Endothelial cell of umbilical vein (primary cell): Measurements from ENCODE around the gene SCYGR4. TPM values are rescaled to one million over a fixed set of nuclear protein-coding genes. Genes with fewer than 3 reads are reported as not detected.

Experiments used
- BruUV-seq: library from RNA; stranded (reverse); fragments of 400-500 nt; replicated peaks from 2 replicates; lab custom pipeline; 2021; lab: Mats Ljungman, UMichigan
- CTCF ChIA-PET: fragments of 300-600, 350-600 bp; sonication (Branson Sonifier 250); formaldehyde crosslinking; loops from one replicate; lab custom pipeline; 2021; ENCODE audit warnings: antibody characterized with exemption, inconsistent platforms; lab: Charles Lee
- POLR2A ChIA-PET: fragments of 300-600, 350-600 bp; sonication (Branson Sonifier 250); formaldehyde crosslinking; loops from one replicate; lab custom pipeline; 2021; ENCODE audit warnings: antibody characterized with exemption, inconsistent platforms; lab: Charles Lee
- DNase-seq: peaks from one replicate; pipeline ENCODE4 v3.0.0-alpha.2; 2011; ENCODE audit warnings: low read depth, low spot score
- FAIRE-seq: peaks from 2 replicates; lab custom pipeline; 2011; peaks lifted over from hg19 to GRCh38; lab: Jason Lieb, UNC
- H2AFZ ChIP-seq: 2 replicates; pipeline ENCODE4 v1.6.0; 2012; ENCODE audit warnings: low read depth, low read length, control low read depth, inconsistent platforms
- H3K27ac ChIP-seq: 2 replicates; pipeline ENCODE4 v1.5.1; 2011; ENCODE audit warnings: low read depth, mild to moderate bottlenecking, control low read depth, low read length, moderate library complexity; ENCODE audit not compliant: insufficient read depth
- H3K27me3 ChIP-seq, 2 experiments: 2 replicates each; pipeline versions ENCODE4 v1.6.0 to v1.6.1; 2011; ENCODE audit warnings: low read length in 2 of 2, mixed read lengths in 1 of 2; ENCODE audit not compliant: control insufficient read depth in 2 of 2, insufficient read depth in 2 of 2
- H3K36me3 ChIP-seq, 2 experiments: 2 replicates in 1 of 2; 3 replicates in 1 of 2; pipeline ENCODE4 v1.5.1; 2011; ENCODE audit warnings: low read length in 2 of 2, mild to moderate bottlenecking in 1 of 2, moderate library complexity in 1 of 2; ENCODE audit not compliant: control insufficient read depth in 2 of 2, insufficient read depth in 2 of 2; ENCODE audit errors: extremely low read depth in 1 of 2
- H3K4me1 ChIP-seq: 3 replicates; pipeline ENCODE4 v1.5.1; 2011; ENCODE audit warnings: mild to moderate bottlenecking, low read length; ENCODE audit not compliant: control insufficient read depth, insufficient read depth; ENCODE audit errors: extremely low read depth
- H3K4me2 ChIP-seq: 2 replicates; pipeline ENCODE4 v1.6.1; 2011; ENCODE audit warnings: low read length, control low read depth, mixed read lengths; ENCODE audit not compliant: insufficient read depth
- H3K4me3 ChIP-seq, 3 experiments: fragments of 200-600 bp in 1 of 3; sonication (generic), shearing (Covaris generic) in 1 of 3; replicated peaks in 1 of 3; 2 replicates each; pipeline ENCODE4 v1.5.1; 2011 to 2016; ENCODE audit warnings: control low read depth in 3 of 3, low read length in 3 of 3, mild to moderate bottlenecking in 2 of 3, inconsistent platforms in 1 of 3, low read depth in 1 of 3, moderate library complexity in 1 of 3; ENCODE audit not compliant: insufficient read depth in 1 of 3
- H3K79me2 ChIP-seq: 2 replicates; pipeline ENCODE4 v1.6.0; 2012; ENCODE audit warnings: low read length, inconsistent platforms; ENCODE audit not compliant: control insufficient read depth, insufficient read depth
- H3K9ac ChIP-seq: replicated peaks from 2 replicates; pipeline ENCODE3; 2011; ENCODE audit warnings: low read length, control low read depth; ENCODE audit not compliant: insufficient read depth; ENCODE audit errors: extremely low read depth
- H3K9me1 ChIP-seq: replicated peaks from 3 replicates; pipeline ENCODE4 v1.6.0; 2011; ENCODE audit warnings: mild to moderate bottlenecking, low read length; ENCODE audit not compliant: control insufficient read depth, insufficient read depth; ENCODE audit errors: extremely low read depth
- H3K9me3 ChIP-seq: replicated peaks from 2 replicates; pipeline ENCODE4 v1.5.1; 2012; ENCODE audit warnings: low read length, inconsistent platforms; ENCODE audit not compliant: control insufficient read depth, insufficient read depth
- H4K20me1 ChIP-seq: replicated peaks from 2 replicates; pipeline ENCODE3; 2011; ENCODE audit warnings: mild to moderate bottlenecking, low read length; ENCODE audit not compliant: control insufficient read depth, insufficient read depth; ENCODE audit errors: extremely low read depth
- CTCF ChIP-seq, 2 donors: IDR thresholded peaks; 1 replicate in 1 of 2; 2 replicates in 1 of 2; pipeline ENCODE4 v1.5.1; 2011; ENCODE audit warnings: low read length in 2 of 2, mild to moderate bottlenecking in 2 of 2, moderate library complexity in 2 of 2, control low read depth in 1 of 2, inconsistent platforms in 1 of 2, low read depth in 1 of 2; ENCODE audit not compliant: insufficient read depth in 1 of 2; ENCODE audit errors: extremely low read depth in 1 of 2
- EZH2 ChIP-seq: IDR thresholded peaks from 2 replicates; pipeline ENCODE4 v1.6.1; 2012; ENCODE audit warnings: borderline replicate concordance, low read depth, mild to moderate bottlenecking, moderate library complexity, low read length, inconsistent platforms; ENCODE audit not compliant: severe bottlenecking
- FOS ChIP-seq: IDR thresholded peaks from 2 replicates; pipeline ENCODE4 v1.6.1; 2011; ENCODE audit warnings: mild to moderate bottlenecking, low read length, moderate library complexity, borderline replicate concordance; ENCODE audit not compliant: insufficient read depth
- GATA2 ChIP-seq: IDR thresholded peaks from 2 replicates; pipeline ENCODE4 v1.7.0; 2011; ENCODE audit warnings: low read depth, mild to moderate bottlenecking, moderate library complexity, mixed read lengths, low read length; ENCODE audit not compliant: insufficient read length, insufficient read depth
- JUN ChIP-seq: IDR thresholded peaks from 2 replicates; pipeline ENCODE4 v1.6.1; 2011; ENCODE audit warnings: borderline replicate concordance, low read depth; ENCODE audit not compliant: insufficient read length, insufficient read depth
- MYC ChIP-seq: IDR thresholded peaks from one replicate; pipeline ENCODE4 v1.6.1; 2011; ENCODE audit warnings: mild to moderate bottlenecking, low read depth, low read length
- POLR2A ChIP-seq: IDR thresholded peaks from 2 replicates; pipeline ENCODE4 v1.6.1; 2012; ENCODE audit warnings: low read depth, mild to moderate bottlenecking, control low read depth, low read length
- POLR2AphosphoS5 ChIP-seq: IDR thresholded peaks from 2 replicates; pipeline ENCODE4 v1.6.1; 2012; ENCODE audit warnings: low read depth, mild to moderate bottlenecking, control low read depth, low read length, moderate library complexity; ENCODE audit not compliant: insufficient read depth
- dilution Hi-C: fragments of 300-500 bp; cut with MboI; formaldehyde crosslinking; loops from one replicate; pipeline ENCODE4 v1.15.0; 2019; ENCODE audit warnings: low sequenced_read_pairs; ENCODE audit not compliant: extremely low pct_ligation_motif_present
- intact Hi-C: fragments of 100-400 bp; cut with micrococcal nuclease; formaldehyde crosslinking; loops from one replicate; pipeline ENCODE4 v1.10.0; 2022
- polyA plus RNA-seq, 4 experiments: library from polyadenylated mRNA; depleted of rRNA in 3 of 4; stranded (reverse) in 3 of 4; unstranded in 1 of 4; fragments of >200 nt; gene quantifications; 2 replicates each; pipeline versions ENCODE4 v1.2.1 to v1.2.3, GENCODE V29; 2011 to 2012; ENCODE audit warnings: missing spikeins in 1 of 4
- total RNA-seq: library from RNA; stranded (reverse); gene quantifications from 2 replicates; pipeline ENCODE4 v1.2.3, GENCODE V29; 2021
- TF ChIP-seq, protein P1 (sequence below): IDR thresholded peaks from 2 replicates; pipeline ENCODE4 v1.6.1; 2011; ENCODE audit not compliant: insufficient read depth, insufficient read length

Gene SCYGR4
- total and polyA plus RNA-seq, 2 donors (not counting 3 experiments of a cell fraction or from before 2014, with no cell fraction given): not detected

GRCh38 chr2:227570615-227571014 is 46.7 kb upstream of the SCYGR4 start:
- Histone ChIP-seq H3K27ac (no peak overlapping the region), H3K36me3 (no peaks in the 10 kb centered on the region), H3K79me2 (no peaks in the 10 kb centered on the region), H4K20me1 (no peaks in the 10 kb centered on the region), H3K9me3 (no peaks in the 10 kb centered on the region), H3K27me3 (no peaks in the 10 kb centered on the region), H3K4me3 (no peak overlapping the region), H3K9me1 (no peaks in the 10 kb centered on the region), H2AFZ (no peak overlapping the region), H3K9ac (no peak overlapping the region), H3K4me2 (no peak overlapping the region), H3K4me1 (no peaks in the 10 kb centered on the region)
- ChIA-PET POLR2A (no interaction called here), CTCF (interaction anchor here (1.0 to 1.5 kb wide), 3 partner anchors 8 to 195 kb away, joined by 3 to 4 read pairs (median 3); no protein-coding TSS in a partner anchor)
- dilution Hi-C loops: no loop called here
- FAIRE-seq (no peak), DNase-seq (peak; percentile 10)
- no peak for TF ChIP-seq FOS
- intact Hi-C loops: no loop called here
- BruUV-seq: no TSS peak

- H3K9me3 ChIP-seq: no peaks in the 10 kb centered on the region
- no peak overlapping the region for H3K4me3 ChIP-seq
- dilution Hi-C loops (no loop called here), intact Hi-C loops (no loop called here)
- H3K4me2 ChIP-seq: no peak overlapping the region
- peak; percentile 83 for TF ChIP-seq FOS
- TF ChIP-seq JUN: peak; percentile 40
- no peak for TF ChIP-seq POLR2AphosphoS5
- TF ChIP-seq CTCF (IDR thresholded peaks at IDR 0.05; ENCODE audit: extremely low read depth in 1 of 2, insufficient read depth in 1 of 2, low read depth in 1 of 2, low read length in 2 of 2): no peak
- TF ChIP-seq MYC: no peak
- TF ChIP-seq GATA2: no peak
- TF ChIP-seq, protein P1, sequence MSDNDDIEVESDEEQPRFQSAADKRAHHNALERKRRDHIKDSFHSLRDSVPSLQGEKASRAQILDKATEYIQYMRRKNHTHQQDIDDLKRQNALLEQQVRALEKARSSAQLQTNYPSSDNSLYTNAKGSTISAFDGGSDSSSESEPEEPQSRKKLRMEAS: no peak
- TF ChIP-seq POLR2A: no peak
- TF ChIP-seq EZH2: no peak
- no peak overlapping the region for H3K27ac ChIP-seq
- H2AFZ ChIP-seq: no peak overlapping the region
- H3K27me3 ChIP-seq: peaks cover 0 to 3% of the 10 kb centered on the region in 2 experiments
- H4K20me1 ChIP-seq: no peaks in the 10 kb centered on the region
- H3K79me2 ChIP-seq: no peaks in the 10 kb centered on the region
- no peak for FAIRE-seq
- DNase-seq: peak; percentile 69
- POLR2A ChIA-PET: no interaction called here
- CTCF ChIA-PET: no interaction called here
- no peak overlapping the region for H3K9ac ChIP-seq
- no peaks in the 10 kb centered on the region for H3K4me1 ChIP-seq
- no TSS peak for BruUV-seq
- no peaks in the 10 kb centered on the region for H3K36me3 ChIP-seq
- no peaks in the 10 kb centered on the region for H3K9me1 ChIP-seq
These were observed 41.2 kb upstream of the SCYGR4 start for GRCh38 chr2:227576110-227576509.
